Left forelimb (tissue), 1 donor: Measurements from ENCODE around the gene SAMD11.

Experiments
- DNase-seq: peaks from one replicate; pipeline ENCODE4 v3.0.0-alpha.2; 2018; ENCODE audit warnings: low spot score

The SAMD11 gene

DNA sequence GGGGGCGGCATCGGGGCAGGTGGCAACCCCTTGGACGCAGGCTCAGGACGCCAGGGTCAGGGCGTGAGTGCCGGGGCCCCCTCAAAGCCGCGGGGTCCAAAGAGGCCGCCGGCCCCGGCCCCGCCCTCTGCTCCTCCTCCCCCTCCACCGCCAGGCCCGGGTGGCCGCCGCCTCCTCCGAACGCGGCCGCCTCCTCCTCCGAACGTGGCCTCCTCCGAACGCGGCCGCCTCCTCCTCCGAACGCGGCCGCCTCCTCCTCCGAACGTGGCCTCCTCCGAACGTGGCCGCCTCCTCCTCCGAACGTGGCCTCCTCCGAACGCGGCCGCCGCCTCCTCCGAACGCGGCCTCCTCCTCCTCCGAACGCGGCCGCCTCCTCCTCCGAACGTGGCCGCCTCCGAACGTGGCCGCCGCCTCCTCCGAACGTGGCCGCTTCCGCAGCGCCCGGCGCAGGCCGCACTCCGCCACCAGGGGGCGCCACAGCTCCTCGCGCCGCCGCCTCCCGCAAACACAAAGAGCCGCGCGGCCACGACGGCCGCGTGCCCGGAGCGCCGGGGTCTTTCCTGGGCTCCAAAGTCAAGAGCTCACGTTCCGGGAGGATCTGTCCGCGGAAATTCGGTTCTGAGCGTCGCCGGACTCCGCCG, 19.3 kb upstream of the SAMD11 start:
- peak; percentile 92 for DNase-seq

DNA sequence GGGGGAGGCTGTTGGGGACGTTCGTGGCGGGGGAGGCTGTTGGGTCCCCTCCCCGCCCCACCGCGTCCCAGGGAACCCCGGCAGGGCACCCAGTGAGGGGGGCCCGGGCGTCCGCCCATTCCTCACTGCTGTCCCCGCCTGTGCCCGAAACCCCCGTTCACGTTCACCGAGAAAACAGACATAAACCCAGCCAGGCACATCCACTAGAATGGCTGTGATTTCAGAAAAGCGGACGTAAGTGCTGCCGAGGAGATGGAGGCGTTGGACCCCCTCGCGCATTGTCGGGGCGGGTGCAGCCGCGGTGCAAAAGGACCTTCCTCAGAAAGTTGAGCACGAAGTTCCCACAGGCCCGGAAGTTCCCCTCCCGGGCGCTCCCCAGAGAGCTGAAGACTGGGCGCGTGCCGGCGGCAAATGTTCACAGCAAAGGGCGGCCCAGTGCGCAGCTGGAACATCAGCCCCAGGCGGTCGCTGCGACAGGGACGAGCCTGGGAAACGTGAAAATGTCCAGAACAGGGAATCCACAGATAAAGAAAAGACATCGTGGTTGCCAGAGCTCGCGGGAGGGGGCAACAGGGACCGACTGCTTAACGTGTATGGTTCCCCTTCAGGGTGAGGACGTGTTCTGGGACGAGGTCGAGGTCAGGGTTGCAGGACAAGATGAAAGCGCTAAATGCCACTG, 18.5 kb upstream of the SAMD11 start:
- DNase-seq = peak; percentile 68

DNA sequence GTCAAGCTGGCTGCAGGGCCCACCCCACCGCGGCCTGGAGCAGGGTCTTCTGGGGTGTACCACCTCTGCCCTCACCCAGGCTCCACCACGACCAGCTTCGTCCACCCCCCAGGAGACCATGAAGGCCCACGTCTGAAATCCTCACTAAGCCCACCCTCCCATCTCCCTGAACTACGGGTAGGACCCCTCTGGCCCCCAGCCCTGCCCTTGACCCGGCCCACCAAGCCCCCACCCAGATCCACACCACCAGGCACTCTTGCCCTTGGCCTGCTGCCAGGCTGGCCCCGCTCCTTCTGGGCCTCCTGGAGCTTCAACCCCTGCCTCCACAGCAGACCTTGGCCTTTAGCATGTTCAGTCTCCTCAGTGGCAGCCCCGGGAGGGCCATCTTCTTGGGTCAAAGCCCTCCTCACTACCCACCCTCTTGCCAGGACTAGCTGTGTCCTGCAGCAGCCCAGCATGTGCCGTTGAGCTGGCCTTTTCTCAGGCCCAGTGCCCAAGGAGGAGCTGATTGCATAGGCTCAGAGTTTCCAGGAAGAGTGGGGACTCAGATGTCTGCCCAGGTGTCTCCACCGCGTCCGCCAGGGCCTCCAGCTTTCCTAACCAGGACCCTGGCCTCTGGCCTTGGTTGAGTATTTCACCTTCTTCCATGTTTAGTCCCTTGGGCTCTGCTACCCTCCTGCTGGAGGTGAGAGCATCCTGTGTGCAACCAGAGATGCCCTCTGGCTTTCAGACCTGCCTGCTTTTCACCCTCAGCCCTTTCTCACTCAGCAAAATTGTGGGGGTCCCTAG, 17.7 kb upstream of the SAMD11 start:
- DNase-seq = peak; percentile 60

DNA sequence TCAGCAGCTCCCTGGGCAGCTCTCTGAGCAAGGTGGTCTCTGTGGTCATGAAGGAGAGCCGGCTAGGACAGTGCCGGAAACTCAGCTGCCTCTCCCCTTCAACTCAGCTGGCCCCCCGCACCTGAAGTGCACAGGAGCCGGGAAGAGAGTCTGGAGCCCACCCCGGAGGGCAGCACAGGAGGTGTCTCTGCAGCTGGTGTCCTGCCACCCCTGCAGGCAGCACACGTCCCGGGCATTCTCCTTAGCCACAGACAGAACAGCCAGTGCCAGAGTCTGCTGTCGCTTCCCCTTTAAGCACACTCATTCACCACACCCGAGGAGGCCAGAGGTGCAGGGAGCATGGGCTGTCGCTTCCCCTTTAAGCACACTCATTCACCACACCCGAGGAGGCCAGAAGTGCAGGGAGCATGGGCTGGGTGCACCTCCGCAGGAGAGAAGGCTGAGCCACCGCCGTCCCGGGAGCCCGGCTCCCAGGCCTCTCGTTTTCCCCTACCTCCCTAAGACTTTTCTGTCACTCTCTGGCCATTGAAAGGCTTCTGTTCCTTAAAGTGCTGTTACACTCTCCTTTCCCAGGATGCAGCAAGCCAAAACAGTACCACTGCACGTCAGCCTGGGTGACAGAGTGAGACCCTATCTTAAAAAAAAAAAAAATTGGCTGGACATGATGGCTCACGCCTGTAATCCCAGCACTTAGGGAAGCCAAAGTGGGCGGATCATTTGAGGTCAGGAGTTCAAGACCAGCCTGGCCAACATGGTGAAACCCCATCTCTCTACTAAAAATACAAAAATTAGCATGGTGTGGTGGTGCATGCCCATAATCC, 16.9 kb upstream of the SAMD11 start:
- peak; percentile 65 for DNase-seq

DNA sequence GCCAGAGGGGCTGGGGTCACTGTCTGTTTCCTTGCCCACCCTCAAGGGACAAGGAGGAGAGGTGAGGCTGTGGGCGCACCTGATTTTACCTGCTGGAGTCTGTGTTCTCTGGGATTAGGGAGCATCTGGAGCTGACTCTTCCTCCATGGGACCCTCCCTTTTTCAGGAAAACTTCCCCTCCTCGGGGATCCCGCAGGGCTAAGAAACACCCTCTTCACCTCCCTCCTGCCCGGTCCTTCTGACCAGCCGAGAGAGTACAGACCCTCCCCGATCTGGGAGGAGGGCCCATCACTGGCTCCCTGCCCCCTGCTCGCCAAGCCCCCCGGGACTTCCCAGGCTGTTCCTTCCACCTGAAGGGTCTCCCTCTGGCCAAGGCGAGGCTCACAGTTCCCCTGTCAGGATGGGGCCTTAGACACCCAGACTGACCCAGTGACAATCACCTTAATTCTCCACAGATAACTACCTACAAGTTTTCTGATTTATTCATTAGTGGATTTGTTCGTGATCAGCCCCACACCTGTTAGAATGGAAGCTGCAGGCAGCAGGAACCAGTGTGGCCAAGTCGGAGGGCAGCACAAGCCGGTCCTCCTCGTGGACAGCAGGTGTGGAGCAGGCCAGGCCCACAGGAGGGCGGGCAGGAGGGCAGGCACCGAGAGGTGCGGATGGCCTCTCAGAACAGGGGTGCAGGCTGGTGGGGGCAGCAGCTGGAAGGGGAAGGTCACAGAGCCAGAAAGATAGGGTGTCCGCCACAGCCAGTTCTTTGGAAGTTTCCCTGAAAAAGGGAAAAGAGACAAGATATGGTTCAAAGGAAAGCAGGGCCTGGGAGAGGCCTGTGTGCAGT, 15.9 kb upstream of the SAMD11 start:
- DNase-seq = no peak

DNA sequence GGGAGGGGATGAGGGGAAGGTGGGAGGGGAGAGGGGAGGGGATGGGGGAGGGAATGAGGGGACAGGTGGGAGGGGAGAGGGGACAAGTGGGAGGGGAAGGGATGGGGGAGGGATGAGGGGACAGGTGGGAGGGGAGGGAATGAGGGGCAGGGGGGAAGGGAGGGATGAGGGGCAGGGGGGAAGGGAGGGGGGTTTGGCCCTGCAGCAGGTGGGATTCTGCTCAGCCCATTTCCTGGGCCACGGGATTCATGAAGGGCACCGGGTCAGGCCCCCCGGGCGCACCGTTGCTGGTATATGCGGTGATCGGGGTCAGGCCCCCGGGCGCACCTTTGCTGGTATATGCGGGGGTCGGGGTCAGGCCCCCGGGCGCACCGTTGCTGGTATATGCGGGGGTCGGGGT, 15.1 kb upstream of the SAMD11 start:
- DNase-seq = peak; percentile 51

DNA sequence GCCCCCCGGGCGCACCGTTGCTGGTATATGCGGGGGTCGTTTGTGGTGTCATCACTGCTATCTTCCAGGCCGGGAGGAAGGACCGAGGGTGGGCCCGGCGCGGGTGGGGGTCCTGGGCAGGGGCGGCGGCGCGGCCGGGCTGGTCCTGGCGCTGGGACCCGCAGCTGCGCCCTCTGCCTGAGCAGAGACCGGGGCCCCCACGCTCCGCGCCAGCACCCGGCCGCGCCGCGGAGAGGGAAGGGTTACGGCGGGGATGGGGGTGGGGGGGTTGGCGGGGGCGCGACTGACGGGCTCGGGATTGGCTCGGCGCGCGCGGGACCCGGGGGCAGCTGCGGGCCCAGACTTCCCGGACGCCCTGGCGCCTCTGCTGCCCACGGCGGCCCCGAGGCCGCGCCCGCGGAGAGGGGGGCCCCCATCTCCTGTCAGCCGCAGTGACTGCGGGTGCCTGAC, 13.8 kb upstream of the SAMD11 start:
- peak; percentile 65 for DNase-seq

DNA sequence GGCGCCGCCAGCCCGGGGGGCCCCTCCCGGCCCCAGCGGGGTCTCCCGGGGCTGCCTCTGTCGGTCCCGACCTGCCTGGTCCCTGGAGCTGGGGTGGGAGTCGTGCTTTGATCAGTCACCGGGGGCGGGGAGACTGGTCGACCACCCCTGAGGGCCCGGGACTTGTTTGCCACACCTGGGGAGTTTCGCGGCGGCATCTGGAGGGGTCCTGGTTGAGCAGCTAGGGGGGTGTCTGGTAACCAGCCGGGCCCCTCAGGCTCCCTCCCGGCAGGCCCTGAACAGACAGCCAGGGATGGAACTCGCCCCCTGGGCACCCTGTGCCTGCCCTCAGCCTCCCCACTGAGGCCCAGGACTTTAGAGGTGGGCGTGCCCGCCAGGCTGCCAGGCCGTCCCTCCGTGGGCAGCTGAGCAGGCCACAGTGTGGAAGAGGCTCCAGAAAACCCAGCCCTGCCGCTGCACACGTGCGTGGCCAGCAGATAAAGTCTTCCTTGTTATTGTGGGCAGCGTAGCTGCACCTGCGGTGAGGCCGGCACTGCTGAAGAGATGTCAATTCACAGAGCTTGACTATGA, 13.3 kb upstream of the SAMD11 start:
- DNase-seq = peak; percentile 65

DNA sequence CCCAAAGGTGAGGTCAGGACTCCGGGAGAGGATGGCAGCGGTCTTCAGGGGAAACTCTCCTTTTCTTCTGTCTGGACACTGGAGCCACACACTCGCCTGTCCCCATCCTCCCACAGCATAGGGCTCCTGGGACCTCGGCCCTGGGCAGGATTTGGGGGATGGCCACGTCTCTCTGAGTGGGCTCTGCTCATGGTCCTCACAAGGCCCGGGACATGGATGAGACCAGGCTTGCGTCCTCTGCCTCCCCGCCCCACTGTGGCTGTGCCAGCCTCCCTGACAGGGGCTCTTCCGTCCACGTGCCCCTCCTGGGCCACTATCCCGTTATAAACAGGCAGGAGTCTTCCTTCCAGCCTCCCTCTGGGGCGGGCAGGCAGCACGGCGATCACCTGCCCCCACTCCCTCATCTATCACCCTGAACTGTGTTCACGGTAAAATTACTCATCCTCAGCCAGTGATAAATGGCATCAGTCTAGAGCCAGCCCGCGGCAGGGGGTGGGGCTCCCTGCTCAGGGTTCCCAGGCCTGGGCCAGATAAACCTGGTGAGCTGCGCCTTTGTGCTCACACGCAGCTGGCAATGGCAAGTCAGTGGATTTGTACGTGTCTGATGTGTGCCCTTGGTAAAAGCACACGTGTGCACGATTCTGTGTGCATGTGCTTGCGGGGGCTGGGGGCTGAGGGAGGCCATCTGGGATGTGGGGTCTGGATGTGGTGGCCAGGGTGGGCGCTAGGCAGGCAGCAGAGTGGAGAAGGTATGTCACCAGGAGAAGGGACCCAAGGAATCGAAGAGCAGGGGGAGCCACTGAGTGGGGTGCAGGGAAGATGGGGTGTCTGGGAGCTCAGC, 12.6 kb upstream of the SAMD11 start:
- DNase-seq = peak; percentile 63

DNA sequence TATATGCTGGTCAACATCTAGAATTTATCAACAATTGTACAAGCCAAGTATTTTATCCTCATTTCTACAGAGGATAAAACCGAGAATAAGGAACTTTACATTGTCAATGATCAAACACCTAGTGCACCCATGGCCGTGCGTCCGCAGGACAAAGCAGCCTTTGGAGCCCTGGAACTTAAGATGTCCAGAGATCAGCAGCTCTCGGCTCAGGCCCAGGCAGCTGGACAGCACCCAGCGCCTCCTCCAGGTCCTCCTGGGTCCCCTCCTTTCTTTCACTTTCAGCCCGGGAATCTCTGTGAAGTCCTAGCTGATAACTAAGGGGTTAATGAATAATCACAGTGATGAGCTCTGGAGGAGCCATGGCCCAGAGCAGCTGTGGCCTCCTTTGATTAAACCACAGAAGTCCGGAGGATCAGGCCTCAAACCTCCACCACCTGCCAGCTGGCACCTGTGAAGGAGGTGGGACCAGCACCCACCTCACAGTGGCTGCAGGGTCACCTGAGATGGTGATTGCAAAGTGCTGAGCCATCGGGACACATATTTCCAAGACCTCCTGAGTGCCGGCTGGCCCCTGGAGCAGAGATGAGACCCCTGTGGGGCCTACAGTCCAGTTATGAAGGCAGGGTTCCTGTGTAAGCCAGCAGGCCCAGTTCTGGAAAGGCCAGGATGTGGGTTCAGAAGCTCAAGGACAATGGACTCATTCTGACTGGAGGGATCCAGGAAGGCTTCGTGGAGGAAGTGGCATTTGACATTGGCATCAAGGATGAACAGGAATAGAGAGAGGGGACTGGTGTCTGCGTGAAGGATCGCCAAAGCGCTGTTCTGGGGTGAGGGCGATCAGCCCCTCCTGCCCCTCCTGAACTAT, 11.6 kb upstream of the SAMD11 start:
- peak; percentile 58 for DNase-seq

DNA sequence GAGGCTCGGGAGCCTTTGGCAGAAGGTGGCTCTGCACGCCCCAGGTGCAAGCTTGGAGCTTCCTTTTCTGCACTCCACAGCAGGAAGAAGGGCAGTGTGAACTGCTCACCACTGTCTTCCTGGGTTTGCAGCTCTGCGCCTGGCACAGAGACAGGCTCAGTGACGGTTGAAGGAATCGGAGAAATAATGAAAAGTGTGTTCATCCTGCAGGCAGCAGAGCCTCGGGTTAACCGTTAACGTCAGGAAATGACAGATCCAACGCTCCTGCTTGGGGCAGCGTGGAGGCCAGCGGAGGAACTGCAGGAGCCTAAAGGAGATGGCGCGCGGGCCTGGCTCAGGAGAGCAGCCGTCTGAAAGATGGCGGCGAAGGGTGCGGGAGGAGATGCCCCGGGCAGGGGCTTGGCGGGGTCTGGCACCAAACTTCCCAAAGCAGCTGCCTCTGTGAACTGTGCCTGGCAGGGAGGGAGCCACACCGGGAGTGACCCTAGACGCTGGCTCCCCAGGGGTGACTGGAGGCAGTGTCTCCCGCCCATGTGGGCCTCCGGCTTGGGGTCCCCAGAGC, 10.9 kb upstream of the SAMD11 start:
- peak; percentile 58 for DNase-seq

DNA sequence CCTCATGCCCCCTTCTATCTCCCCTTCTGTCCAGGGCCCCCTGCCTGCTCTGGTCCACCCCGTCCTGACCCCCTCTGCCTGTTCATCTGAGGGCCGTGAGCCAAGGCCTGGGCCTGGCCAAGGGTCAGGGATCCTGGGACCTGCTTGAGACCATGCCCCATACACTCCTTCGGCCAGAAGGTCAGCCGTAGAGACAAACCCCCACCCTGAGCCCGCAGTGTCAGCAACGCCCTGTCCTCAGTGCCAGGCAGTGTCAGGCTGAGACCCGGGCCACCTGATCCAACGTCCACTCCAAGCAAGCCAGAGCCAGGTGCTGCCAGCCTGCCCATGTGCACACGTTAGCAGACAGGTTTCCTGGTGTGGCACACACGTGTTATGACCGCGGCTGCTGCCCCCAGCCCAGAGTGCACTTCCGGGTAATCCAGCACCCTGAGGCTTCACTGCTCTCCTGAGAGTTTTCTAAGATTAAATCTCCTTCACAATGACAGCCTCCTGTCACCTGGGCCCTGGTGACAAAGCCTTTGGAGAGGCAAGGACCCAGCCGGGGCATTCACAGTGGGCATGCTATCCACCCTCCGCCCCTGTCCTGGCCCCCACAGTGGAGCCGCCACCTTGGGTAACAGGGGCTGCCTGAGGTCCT, 10.1 kb upstream of the SAMD11 start:
- DNase-seq = no peak

DNA sequence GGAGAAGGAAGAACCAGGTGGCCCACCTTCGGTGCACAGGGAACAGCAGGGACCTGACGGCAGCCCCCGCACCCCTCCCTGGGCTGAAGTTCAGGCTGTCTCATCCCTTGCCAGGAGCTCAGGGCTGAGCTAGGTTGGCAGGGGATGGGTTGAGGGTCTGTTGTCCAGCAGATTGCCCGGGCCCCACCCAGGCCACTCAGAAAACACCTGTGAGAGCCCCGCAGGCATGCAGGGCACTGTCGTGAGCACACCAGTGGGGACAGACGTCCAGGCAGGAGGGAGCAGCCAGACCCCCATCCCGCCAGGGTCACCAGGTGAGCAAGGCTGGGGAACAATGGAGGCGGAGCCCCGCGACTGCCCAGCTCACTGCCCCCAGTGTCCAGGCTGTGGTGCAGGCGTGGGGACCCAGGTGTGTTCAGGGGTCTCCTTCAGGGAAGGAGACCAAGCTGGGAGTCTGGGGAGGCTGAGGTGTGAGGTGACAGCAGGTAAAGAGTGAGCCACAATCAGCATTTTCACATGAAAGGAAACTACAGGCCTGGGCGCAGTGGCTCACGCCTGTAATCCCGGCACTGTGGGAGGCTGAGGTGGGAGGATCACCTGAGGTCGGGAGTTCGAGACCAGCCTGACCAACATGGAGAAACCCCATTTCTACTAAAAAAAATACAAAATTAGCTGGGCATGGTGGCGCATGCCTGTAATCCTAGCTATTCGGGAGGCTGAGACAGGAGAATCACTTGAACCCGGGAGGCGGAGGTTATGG, 9.4 kb upstream of the SAMD11 start:
- no peak for DNase-seq

DNA sequence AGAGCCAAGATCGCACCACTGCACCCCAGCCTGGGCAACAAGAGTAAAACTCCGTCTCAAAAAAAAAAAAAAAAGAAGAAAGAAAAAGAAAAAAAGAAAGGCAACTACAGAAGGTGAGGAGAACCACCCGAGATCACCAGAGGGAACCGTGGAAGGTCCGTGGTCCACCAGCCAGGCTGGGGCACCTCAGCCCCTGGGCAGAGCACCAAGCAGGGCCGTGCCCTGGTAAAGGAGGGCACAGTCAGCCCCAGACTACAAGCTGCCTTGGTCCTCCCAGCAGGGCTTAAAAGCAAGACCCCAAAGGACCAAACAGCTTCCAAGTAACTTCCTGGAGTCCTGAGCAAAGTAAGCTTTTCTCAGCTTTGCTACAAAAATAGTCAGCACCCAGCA, 8.8 kb upstream of the SAMD11 start:
- no peak for DNase-seq

DNA sequence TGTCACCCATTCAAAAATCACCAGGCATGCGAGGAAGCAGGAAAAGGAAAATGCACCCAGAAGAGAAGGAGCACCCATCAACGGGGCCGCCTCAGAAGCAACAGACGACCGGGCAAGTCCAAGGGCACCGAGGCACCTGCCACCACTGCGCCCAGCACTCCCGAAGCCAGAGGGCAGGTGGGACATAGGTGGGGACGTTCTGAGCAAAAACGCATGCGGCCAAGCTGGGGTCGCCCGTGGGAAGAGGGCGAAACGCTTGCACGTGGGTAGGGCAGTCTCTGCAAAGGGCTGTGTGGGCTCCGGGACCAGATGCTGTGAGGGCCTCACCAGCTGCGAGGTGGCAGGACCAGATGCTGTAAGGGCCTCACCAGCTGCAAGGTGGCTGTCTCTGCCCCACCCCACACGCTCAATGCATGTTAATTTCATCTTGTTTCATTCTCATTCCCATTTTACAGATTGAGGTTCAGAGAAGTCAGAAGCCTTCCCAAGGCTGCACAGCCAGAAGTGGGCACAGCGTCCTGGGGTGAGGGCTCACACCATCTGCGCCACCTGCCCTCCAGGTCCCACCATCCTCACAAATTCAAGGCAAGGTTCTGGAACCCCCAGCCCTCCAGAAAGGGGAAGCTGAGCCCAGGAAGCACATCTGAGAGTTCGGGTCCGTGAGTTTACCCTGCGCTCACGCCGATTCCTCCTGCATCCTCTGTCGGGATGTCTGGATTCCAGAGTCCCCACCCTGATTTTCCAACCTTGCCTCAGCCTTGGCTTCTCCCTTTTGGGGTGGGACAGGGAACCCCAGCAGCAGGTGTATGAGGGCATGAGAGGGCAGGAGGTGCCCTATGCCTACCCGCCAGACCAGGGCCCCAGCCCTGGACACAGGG, 8.2 kb upstream of the SAMD11 start:
- DNase-seq = no peak
